Amniotic stem cell (primary cell): ENCODE results near the gene USP46.

Experiments used
- DNase-seq: peaks from one replicate; lab custom pipeline; 2025; lab: John Stamatoyannopoulos, UW

USP46 gene

DNA sequence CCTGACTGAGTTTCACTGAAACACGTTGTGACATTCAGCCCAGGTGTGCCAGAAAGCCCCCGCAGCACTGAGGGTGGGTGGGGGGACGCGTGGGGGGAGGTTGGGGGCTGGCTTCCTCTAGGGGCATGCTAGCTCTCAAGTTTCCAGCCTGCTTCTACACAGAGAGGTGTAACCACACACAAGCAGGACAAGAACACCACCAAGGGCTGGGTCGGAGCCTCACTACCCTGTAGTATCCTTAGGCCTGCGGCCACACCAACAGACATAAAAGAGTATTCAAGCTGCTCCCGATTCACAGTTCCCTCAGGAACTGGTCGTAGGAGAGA, 1.8 kb downstream of the USP46 start:
- no peak for DNase-seq

DNA sequence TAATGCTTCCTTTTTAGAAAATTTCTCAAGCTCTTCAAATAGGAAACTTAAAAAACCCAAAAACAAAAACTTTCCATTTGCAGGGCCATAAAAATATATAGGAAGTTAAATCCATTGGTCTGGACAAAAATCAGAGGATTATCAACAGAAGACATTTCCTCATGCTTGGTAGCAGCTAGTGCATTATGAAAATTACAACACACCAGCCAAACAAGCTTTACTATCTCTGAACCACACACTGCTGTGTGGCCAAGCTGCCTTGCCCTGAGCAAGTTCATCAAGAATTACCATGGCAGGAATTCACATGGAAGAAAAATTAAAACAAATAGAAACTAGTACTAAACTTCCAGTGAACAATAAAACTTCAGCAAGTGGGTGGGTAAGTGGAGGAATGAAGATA, 3.6 kb downstream of the USP46 start:
- no peak for DNase-seq

DNA sequence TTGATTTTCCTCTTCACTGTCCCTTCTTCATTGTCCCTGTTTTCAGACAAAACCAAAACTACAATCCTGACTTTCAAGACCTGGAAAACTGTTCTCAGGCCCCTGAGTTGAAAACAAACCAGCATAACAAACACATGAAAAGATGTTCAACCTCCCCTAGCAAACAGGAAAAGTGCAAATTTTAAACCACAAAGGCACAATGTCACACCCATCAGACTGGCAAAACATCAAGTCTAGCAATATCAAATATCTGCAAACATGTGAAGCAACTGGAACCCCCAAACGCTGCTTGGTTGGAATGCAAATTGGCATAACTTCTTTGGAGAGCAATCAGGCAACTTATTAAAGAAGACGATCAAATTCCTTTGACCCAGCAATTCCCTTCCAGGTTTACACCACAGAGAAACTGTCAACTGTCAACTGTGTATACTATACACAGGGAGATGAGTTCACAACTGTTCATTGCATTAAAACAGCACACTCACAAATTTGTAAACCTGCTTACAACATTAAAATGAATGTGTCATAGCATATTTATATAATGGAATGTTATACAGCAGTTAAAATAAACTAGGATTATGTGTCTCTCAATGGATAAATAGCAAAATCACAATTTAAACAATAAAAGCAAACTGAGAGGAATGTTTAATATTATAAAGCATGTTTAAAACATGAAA, 7.0 kb downstream of the USP46 start:
- no peak for DNase-seq

DNA sequence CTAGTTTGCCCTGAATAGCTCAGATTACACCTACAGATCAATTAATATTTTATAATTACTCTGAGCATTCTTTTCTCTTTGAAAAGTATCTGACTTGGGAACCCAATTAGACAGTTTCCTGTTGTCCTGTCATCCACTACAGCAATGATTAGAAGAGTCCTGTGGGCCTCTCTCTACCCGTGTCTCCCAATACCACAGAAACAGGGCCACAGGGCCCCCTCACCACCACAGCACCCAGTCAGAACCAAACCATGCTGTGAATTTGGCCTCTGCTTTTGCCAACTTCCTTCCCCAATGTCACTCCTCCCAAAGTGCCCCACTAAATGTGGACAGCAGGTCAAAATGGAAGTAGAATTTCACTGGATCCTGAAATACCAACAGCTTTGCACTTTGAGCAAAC, 10.3 kb downstream of the USP46 start:
- no peak for DNase-seq

DNA sequence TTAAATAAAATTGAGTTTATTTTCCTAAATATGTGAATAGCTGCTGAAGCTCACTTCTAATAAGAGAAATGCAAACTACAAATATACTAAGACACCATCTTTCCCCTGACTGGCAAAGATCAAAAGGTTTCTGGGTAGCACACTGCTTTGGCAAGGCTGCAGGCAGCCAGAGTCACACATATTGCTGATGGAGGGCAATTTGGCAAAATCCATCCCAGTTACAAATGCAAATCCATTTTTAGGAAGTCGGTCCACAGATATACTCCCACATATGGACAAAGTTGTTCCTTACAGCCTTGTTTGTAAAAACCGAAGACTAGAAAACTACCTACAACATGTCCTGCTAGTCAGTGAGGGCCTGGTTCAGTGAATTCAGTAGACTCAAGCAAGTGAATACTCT, 12.4 kb downstream of the USP46 start:
- DNase-seq, result no peak

DNA sequence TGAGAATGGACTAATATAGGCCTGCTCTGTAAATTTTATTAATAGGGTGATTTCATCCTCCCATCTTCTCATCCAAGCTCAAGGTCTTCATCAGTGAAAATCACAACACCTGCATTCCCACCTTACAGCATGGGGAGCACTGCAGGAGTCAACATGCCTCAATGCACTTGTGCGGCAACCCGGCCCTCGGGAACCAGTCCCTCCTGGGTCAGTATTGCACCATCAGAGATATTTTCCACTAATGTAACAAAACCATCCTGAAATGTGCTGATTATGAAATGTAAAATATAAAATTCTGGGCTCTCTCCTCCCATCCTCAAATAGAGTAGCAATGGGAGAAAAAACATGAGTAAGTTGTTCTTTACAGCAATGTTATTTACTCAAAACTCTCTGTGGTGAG, 13.0 kb downstream of the USP46 start:
- DNase-seq, result no peak

DNA sequence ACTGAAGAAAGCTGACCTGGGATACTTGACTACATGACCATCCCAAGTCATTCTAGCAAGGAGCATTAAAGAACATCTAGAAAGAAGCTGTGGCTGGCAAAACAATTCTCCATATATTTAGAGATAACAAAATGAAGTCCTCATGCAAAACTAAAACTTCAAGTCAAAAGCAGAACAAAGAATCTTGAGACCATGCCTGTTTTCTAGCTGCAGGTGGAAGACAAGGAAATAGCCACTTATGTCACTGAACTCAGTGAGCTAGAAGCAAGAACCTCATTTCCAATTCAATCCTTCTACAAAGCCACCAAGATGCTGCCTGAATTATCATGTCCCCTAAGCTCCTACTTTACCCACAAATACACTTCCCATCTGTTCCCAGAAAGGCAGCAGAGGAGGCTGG, 13.8 kb downstream of the USP46 start:
- DNase-seq, result no peak

DNA sequence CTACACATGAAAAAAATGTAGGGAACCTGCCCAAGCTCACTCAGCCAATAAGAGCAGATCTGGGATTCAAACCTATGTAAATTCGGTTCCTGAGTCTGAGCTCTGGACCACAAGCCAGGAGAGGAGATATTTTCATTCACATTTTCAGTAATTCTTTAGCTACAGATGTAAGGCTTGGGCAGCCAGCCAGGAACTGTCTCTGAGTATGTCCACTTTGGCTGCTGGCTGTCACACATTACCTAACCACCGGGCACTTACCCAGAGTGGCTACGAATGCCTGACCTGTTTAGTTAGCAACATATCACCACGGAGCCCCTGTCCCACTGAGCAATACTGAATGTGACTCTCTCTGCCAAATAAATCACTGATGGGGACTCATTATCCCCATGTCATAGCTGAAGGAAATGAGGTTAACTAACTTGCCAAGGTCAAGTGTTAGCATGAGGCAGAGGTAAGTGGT, 15.3 kb downstream of the USP46 start:
- no peak for DNase-seq

DNA sequence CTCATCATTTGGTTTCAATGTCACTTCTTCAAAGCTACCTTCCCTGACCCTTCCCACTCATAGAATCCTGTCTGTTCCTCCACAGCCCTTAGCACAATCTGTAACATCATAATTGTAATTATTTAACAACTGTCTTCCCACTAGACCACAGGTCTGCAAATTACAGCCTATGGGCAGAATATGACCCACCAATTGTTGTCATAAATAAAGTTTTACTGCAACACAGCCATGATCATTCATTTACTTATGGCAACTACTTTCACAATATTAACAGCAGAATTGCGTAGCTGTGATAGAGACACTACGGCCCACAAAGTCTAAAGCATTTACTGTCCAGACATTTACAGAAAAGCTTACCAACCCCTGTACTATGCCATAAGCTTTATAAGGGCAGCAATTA, 15.9 kb downstream of the USP46 start:
- no peak for DNase-seq

DNA sequence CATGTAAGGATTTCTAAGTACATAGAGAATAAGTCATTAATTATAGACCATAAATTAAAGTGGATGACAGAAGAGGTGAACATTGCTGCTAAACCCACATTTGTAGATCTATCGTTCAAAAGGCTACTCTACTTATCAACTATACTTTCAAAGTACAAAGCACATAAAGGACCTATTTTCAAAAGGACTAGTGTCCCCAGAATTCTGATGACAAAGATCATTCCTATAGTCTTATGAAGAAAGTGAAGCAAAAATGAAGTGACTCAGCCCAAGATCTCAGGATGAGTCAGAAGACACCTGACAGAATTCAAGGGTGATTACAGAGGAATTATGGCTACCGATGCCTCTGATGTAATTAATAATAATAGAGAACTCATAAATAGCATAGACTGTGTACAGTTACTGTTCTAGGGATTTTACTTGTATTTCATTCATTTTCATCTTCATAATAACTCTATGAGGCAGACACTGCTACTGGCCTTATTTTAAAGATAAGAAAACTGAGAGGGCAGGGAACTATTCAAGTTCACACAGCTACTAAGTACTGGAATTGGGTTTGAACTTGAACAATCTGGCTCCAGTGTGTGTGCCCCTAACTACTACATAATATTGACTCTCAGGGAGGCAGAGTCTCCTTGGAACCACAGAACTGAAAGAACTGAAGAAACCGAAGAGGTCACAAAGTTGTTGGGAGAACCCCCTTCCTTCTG, 17.1 kb downstream of the USP46 start:
- DNase-seq, result no peak

DNA sequence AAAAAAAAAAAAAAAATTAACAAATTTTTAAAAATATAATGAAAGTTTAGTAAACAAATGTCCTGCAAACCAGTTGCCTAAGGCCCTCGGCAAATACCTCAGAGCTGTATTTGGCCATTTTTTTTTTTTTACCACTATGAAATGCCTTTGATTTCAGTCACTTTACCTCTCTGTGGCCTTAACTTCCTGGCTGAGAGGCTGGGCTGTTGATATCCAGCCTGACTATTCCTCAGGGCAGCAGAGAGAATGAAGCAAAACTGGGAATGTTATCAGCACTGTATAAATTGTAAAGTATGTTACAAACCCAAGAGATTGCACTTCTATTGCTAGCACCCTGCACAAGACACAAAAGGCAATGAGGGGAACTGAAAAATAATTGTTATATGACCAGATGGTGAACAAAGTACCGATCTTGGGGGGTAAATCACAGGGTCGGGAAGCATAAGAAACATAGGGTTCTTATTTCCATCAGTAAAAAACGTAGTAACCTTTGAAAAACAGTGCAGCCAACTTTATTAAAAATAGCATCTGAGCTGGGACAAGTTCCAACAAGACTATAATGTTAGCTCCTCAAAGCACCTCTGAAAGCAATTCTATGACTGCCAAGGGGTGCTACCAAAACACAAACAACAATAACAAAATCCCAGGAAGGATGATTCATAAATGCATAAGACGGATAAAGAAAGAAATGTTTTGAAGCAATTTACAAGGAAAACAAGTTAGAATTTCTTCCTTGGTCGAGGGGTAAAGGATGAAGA, 18.1 kb downstream of the USP46 start:
- no peak for DNase-seq

DNA sequence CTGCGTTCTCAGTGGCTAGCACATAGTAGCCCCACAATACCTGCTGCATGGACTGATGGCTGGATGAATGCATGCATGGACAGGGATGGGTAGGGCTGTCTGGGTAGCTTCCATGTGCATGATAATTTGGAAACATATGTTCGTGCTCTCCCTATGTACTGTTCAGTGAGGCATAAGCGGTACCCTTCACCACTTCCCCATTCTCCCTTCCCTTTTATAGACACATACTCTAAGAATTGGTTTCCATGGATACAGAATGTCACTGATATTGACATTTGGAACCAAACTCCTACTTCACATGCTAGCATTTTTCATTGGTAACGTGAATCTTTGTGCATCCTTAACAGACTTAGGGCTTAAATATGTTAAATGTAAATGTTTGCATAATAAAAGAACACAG, 20.4 kb downstream of the USP46 start:
- DNase-seq, result no peak

DNA sequence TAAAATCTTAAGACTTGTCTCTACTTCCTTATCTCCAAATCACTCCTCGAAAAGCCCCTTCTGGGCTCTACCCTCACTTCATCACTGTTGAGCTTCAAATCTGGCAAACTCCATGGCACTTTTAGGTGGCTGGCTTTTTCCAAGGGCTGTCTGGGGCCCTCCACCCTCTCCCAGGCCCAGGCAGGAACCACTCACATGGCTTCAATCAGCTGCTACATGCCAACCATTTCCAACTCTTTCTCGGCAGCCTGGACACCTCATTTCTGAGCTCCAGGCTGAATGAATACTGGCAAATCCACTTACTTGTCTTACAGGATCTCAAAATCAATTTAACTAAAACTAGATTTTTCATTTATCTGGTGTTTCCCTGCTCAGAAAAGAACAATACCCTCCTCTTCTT, 22.0 kb downstream of the USP46 start:
- no peak for DNase-seq

DNA sequence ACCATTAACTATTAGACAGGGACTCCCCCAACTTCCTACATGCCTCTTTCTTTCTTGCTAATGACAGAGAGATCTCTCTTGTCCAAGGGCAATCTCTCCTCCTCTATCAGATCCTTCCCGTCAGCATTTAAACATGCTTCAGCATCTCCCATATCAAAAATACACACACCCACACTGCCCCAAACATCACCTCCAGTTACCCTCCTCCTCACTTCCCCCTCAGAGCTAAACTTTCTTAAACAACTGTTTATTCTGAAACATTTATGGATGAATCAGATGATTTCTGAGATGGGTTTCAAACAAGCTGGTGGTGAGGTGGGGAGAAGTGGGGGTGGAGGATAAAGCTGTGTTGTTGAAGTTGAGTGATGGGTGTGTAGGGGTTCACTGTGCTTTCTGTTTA, 23.5 kb downstream of the USP46 start:
- DNase-seq, result no peak

DNA sequence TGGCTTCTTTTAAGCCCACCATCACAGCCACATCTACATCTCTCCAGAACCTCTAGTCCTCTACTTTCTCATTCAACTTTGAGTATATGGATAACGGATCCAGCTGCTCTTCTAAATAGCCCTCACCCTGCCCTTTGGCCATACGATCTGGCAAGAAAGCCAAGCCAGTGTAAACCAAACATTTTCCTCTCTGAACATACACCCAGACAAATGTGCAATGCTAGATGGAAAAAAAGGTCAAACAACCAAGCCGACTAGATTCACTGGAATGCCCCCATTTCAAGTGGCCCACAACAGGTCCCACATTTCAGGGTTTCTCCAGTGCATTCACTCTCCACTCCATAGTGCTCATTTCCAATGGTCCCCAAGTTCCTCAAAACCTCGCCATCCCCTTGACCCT, 24.0 kb downstream of the USP46 start:
- no peak for DNase-seq

DNA sequence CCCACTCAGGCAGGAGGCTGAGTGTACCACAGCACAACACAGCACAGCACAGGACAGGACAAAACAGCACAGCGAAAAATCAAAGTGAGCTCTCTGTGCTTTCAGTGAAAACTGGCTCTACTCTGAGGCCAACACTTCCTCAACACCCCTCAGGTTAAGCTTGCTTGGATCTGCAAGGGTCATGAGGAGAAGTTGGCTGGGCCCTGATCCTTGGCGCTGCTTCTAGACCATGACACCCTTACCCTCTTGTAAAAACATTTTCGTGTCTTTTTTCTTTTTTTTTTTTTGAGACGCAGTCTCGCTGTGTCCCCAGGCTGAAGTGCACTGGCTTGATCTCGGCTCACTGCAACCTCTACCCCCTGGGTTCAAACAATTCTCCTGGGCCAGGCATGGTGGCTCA, 25.3 kb downstream of the USP46 start:
- DNase-seq, result no peak

DNA sequence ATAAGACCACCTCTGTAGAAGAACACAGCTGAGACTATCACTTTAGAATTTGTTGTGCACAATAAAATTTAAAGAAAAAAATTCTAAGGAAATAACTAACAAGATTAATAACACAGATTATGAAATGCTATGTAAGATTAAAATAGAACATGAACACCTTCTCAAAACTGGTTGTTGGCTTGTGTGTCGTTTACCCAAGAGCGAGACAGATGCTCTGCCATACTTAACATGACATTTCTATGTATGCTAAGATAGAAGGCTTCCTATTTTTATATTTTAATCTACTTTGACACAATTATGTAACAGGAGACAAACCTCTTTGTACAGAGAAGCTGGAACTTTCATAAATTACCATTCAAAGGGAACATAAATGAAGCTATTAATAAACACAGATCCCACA, 30.1 kb downstream of the USP46 start:
- DNase-seq, result no peak

DNA sequence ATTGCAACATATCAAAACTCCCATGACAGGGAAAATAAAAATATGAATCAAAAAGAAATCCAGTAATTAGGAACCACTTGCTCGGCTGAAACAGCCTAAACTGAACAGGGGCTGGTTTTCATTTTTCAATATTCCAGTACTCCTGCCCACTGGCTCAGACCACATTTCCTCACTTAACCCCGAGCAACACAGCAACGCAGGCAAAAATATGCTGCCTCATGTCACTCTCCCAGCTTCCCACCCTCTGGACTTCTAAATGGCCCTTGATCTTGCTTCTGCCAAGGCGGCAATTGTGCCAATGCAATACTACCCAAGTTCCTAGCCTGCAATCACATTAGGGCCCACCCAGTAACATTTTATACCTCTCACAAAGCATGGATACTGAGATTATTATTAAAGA, 30.6 kb downstream of the USP46 start:
- DNase-seq, result no peak

DNA sequence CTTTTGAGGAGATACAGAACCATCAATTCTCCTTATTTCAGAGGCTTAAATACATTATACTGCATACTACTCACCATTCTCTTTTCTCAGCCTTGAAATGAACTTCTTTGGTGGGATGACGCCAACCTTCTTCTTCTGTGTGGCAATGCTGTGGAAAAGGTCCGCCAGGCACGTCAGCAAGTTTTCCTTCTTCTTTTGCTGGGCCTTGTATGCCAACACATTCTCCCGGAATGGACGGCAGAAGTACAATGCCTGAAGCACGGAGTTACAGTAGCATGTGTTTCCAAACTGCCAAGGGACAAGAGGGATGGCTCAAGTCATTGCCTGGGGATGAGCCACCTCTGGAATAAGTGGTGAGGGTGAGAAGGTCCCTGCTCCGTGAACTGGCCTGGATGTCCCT, 31.2 kb downstream of the USP46 start:
- no peak for DNase-seq

DNA sequence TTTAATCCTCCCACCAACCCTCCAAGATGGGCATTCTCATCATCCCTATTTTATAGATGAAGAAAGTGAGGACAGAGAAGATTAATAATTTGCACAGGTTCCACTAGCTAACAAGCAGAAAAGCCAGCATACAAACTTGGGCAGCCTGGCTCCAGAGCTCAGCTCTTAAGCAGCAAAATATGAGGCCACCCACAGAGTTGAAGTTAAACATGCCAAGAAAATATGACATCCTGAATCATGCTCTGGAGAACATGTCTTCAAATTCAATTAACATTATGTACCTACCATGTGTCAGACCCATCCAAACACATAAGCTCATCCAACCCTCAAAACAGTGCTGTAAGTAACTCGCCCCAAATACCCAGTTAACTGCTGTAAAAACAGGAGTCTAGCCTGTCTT, 33.9 kb downstream of the USP46 start:
- no peak for DNase-seq

DNA sequence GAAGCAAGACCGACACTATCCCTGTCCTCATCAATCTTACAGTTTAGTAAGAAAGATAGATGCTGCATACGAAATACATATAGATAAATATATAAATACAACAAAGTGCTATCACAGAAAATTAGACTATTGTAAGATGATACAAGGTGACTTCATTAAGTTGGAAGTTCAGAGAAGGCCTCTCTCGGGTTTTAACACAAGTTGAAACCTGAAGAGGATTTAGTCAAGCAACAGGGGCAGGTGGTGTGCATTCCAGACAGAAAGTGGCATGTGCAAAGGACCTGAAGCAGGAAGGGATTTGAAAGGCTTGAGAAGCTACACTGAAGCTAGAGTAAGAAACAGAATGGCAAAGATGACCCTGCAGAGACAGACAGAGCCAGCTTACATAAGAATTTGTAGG, 36.5 kb downstream of the USP46 start:
- no peak for DNase-seq

DNA sequence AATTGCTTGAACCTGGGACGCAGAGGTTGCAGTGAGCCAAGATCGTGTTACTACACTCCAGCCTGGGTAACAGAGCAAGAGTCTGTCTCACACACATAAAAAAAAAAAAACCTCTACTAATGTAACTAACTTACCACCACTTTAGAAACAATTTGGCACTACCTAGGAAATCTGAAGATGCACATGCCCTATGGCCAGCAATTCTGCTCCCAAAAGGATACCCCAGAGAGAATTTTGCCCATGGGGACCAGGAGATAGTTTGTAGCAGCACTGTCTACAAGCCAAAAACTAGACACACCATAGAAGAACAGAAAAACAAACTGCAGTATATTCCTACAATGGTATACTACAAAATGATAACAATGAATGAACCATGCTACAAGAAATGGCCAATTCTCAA, 37.5 kb downstream of the USP46 start:
- no peak for DNase-seq

DNA sequence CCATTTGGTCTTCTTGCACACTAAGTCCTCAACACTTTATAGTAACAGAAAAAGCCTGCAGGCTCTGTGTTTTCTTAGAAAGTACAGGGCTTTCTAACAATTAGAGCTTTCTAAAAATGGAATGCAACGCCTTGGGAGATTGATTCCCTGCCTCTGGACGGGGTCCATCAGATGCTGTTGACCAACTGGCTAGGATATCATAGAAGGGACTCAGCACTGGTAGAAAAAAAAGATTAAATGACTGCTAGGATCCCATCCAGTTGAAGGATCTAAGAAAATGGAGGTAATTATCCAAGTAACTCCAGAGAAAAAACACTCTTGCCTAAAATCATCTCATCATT, 39.5 kb downstream of the USP46 start:
- DNase-seq, result no peak
